ENCODE data around the gene MTA1. TPM values are rescaled to one million over a fixed set of nuclear protein-coding genes. Genes with fewer than 3 reads are reported as not detected.

Gene MTA1
- total RNA-seq, 1 donor, result 33.9 TPM

GRCh38 chr14:105448706-105449111 lies 29.1 kb downstream of the MTA1 start:
- no peak overlapping the region for H3K4me3 ChIP-seq (ENCODE audit: low read length)
- H3K27me3 ChIP-seq (ENCODE audit: insufficient read depth, low read length), result no peaks in the 10 kb centered on the region
- no peaks in the 10 kb centered on the region for H3K9me3 ChIP-seq (ENCODE audit: low read depth, low read length)
- no peaks in the 10 kb centered on the region for H3K4me1 ChIP-seq (ENCODE audit: insufficient read depth, low read length)

- Histone ChIP-seq H3K9me3 (ENCODE audit: low read depth, low read length) (no peaks in the 10 kb centered on the region), H3K4me1 (ENCODE audit: insufficient read depth, low read length) (no peaks in the 10 kb centered on the region), H3K27me3 (ENCODE audit: insufficient read depth, low read length) (no peaks in the 10 kb centered on the region), H3K4me3 (ENCODE audit: low read length) (no peak overlapping the region)
Measured at GRCh38 chr14:105449276-105450122, 29.9 kb downstream of the MTA1 start.

DNA sequence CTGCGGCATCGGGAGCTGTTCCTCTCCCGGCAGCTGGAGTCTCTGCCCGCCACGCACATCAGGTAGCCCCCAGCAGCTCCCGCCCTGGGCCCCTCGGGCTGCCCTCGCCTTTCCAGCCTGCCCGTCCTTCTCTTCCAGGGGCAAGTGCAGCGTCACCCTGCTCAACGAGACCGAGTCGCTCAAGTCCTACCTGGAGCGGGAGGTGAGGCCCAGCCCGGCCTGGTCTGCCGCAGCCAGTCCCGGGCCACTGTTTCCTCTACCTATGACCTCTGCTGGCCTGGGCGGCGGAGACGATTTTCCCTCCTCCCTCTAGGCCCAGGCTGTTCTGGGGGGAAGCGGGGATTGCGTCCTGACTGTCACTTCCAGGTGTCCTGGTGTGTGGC lies 30.5 kb downstream of the MTA1 start:
- Histone ChIP-seq H3K27me3 (ENCODE audit: insufficient read depth, low read length) (no peaks in the 10 kb centered on the region), H3K4me1 (ENCODE audit: insufficient read depth, low read length) (no peaks in the 10 kb centered on the region), H3K9me3 (ENCODE audit: low read depth, low read length) (no peaks in the 10 kb centered on the region), H3K4me3 (ENCODE audit: low read length) (no peak overlapping the region)

- H3K4me1 ChIP-seq (ENCODE audit: insufficient read depth, low read length), result no peaks in the 10 kb centered on the region
Measured at GRCh38 chr14:105450864-105451720, 31.5 kb downstream of the MTA1 start.

GRCh38 chr14:105452963-105453362 lies 33.3 kb downstream of the MTA1 start:
- H3K9me3 ChIP-seq (ENCODE audit: low read depth, low read length), result no peaks in the 10 kb centered on the region
- no peak overlapping the region for H3K4me3 ChIP-seq (ENCODE audit: low read length)
- no peaks in the 10 kb centered on the region for H3K4me1 ChIP-seq (ENCODE audit: insufficient read depth, low read length)
- H3K27me3 ChIP-seq (ENCODE audit: insufficient read depth, low read length), result no peaks in the 10 kb centered on the region

More at GRCh38 chr14:105450864-105451720, 31.5 kb downstream of the MTA1 start:
- Histone ChIP-seq H3K27me3 (ENCODE audit: insufficient read depth, low read length) (no peaks in the 10 kb centered on the region), H3K9me3 (ENCODE audit: low read depth, low read length) (no peaks in the 10 kb centered on the region), H3K4me3 (ENCODE audit: low read length) (no peak overlapping the region)

DNA sequence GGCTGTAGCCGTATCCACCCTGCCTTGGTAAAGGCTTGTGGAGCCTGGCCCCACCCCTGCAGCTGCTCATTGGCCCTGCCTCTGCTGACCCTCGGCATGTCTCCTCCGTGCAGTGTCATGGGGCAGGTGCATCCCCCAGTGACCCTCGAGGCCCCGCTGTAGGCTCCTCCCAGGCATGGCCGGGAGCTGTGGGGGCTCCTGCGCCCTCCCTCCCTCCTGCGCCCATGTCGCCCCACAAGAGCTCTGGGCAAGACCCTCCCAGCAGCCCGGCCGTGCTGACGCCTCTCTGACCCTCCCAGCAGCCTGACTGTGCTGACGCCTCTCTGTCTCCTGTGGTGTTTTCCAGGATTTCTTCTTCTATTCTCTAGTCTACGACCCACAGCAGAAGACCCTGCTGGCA lies 34.2 kb downstream of the MTA1 start:
- no peak overlapping the region for H3K4me3 ChIP-seq (ENCODE audit: low read length)
- H3K4me1 ChIP-seq (ENCODE audit: insufficient read depth, low read length), result no peaks in the 10 kb centered on the region
- H3K27me3 ChIP-seq (ENCODE audit: insufficient read depth, low read length), result no peaks in the 10 kb centered on the region
- no peaks in the 10 kb centered on the region for H3K9me3 ChIP-seq (ENCODE audit: low read depth, low read length)

DNA sequence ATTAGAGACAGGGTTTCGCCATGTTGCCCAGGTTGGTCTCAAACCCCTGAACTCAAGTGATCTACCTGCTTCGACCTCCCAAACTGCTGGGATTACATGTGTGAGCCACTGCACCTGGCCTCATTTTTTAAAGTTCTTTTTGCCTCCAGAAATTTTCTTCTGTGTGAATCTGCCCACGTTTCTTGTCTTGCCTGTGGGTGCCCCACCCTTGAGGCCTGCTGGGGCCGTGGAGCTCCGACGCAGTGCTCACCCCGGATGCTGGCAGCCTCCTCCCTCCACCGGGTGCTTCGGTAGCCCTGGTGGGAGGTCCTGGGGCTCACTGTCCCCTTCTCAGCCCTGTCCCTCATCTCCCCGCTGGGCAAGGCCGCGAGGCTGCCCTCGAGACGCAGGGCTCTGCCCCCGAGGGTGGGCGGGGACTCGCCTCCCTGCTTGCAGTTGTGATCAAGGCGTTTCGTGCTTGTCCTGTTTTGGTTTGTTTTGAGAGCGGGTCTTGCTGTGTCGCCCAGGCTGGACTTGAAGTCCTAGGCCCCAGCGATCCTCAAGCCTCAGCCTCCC lies 35.5 kb downstream of the MTA1 start:
- Histone ChIP-seq H3K9me3 (ENCODE audit: low read depth, low read length) (no peaks in the 10 kb centered on the region), H3K4me1 (ENCODE audit: insufficient read depth, low read length) (no peaks in the 10 kb centered on the region), H3K4me3 (ENCODE audit: low read length) (no peak overlapping the region), H3K27me3 (ENCODE audit: insufficient read depth, low read length) (no peaks in the 10 kb centered on the region)

GRCh38 chr14:105455766-105456660 lies 36.4 kb downstream of the MTA1 start:
- H3K4me3 ChIP-seq (ENCODE audit: low read length), result no peak overlapping the region
- H3K27me3 ChIP-seq (ENCODE audit: insufficient read depth, low read length), result no peaks in the 10 kb centered on the region
- no peaks in the 10 kb centered on the region for H3K9me3 ChIP-seq (ENCODE audit: low read depth, low read length)
- no peaks in the 10 kb centered on the region for H3K4me1 ChIP-seq (ENCODE audit: insufficient read depth, low read length)

- Histone ChIP-seq H3K4me1 (ENCODE audit: insufficient read depth, low read length) (no peaks in the 10 kb centered on the region), H3K4me3 (ENCODE audit: low read length) (no peak overlapping the region), H3K27me3 (ENCODE audit: insufficient read depth, low read length) (no peaks in the 10 kb centered on the region)
Measured at GRCh38 chr14:105456736-105457617, 37.4 kb downstream of the MTA1 start.

GRCh38 chr14:105458010-105458409 lies 38.4 kb downstream of the MTA1 start:
- Histone ChIP-seq H3K9me3 (ENCODE audit: low read depth, low read length) (no peaks in the 10 kb centered on the region), H3K4me3 (ENCODE audit: low read length) (no peak overlapping the region), H3K27me3 (ENCODE audit: insufficient read depth, low read length) (no peaks in the 10 kb centered on the region), H3K4me1 (ENCODE audit: insufficient read depth, low read length) (no peaks in the 10 kb centered on the region)

More at GRCh38 chr14:105456736-105457617, 37.4 kb downstream of the MTA1 start:
- no peaks in the 10 kb centered on the region for H3K9me3 ChIP-seq (ENCODE audit: low read depth, low read length)

DNA sequence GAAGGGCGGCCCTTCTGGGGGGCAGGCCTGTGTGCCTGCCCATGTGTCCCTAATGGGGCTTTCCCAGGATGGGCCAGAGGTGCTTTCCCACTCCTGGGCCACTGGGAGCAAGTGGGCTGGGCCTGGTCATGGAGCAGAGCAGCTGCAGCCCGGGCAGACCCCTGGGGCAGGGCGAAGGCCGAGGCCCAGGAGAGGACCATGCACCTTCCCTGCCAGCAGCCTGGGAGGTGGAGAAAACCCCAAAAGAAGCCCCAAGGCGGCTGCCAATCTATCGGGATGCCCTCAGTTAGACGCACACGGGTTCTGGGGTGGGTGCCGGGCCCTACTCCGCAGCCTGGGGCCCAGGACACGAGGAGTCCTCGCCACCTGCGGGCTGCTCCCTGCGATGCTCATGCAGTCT lies 38.9 kb downstream of the MTA1 start:
- H3K4me1 ChIP-seq (ENCODE audit: insufficient read depth, low read length), result no peaks in the 10 kb centered on the region
- no peaks in the 10 kb centered on the region for H3K9me3 ChIP-seq (ENCODE audit: low read depth, low read length)
- no peak overlapping the region for H3K4me3 ChIP-seq (ENCODE audit: low read length)
- no peaks in the 10 kb centered on the region for H3K27me3 ChIP-seq (ENCODE audit: insufficient read depth, low read length)

DNA sequence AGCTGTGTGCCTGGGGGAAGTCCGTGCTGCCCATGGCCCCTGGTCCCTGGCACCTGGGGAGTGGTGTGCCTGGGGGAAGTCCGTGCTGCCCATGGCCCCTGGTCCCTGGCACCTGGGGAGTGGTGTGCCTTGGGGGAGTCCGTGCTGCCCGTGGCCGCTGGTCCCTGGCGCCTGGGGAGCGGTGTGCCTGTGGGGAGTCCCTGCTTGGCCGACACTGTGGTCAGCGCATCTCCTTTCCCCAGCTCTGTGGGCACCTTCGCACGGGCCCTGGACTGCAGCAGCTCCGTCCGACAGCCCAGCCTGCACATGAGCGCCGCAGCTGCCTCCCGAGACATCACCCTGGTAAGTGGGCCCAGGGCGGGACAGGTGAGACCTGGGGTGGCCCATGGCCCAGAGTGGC lies 40.5 kb downstream of the MTA1 start:
- H3K9me3 ChIP-seq (ENCODE audit: low read depth, low read length), result no peaks in the 10 kb centered on the region
- no peak overlapping the region for H3K4me3 ChIP-seq (ENCODE audit: low read length)
- H3K27me3 ChIP-seq (ENCODE audit: insufficient read depth, low read length), result no peaks in the 10 kb centered on the region
- H3K4me1 ChIP-seq (ENCODE audit: insufficient read depth, low read length), result no peaks in the 10 kb centered on the region

- no peak overlapping the region for H3K4me3 ChIP-seq (ENCODE audit: low read length)
- no peaks in the 10 kb centered on the region for H3K9me3 ChIP-seq (ENCODE audit: low read depth, low read length)
- H3K27me3 ChIP-seq (ENCODE audit: insufficient read depth, low read length), result no peaks in the 10 kb centered on the region
- no peaks in the 10 kb centered on the region for H3K4me1 ChIP-seq (ENCODE audit: insufficient read depth, low read length)
Measured at GRCh38 chr14:105460616-105461015, 41.0 kb downstream of the MTA1 start.

GRCh38 chr14:105461903-105462302 lies 42.3 kb downstream of the MTA1 start:
- Histone ChIP-seq H3K27me3 (ENCODE audit: insufficient read depth, low read length) (no peaks in the 10 kb centered on the region), H3K4me1 (ENCODE audit: insufficient read depth, low read length) (no peaks in the 10 kb centered on the region), H3K9me3 (ENCODE audit: low read depth, low read length) (no peaks in the 10 kb centered on the region), H3K4me3 (ENCODE audit: low read length) (no peak overlapping the region)

Data from mononuclear cell (primary cell).